Neural cell (in vitro differentiated cells): ENCODE results near the gene EML4. TPM values are rescaled to one million over a fixed set of nuclear protein-coding genes. Genes with fewer than 3 reads are reported as not detected.

Source experiments
- H2AFZ ChIP-seq: fragments of 200-600, 300-800 bp; sonication (generic), shearing (Covaris generic); 2 replicates; pipeline ENCODE4 v1.6.0; 2014; ENCODE audit warnings: low read depth, mild to moderate bottlenecking, antibody characterized with exemption, low read length, moderate library complexity
- H3F3A ChIP-seq: fragments of 200-600 bp; shearing (Covaris generic); 2 replicates; pipeline ENCODE4 v1.6.1; 2016; ENCODE audit warnings: mild to moderate bottlenecking, moderate library complexity, mixed read lengths, antibody characterized with exemption, low read length; ENCODE audit not compliant: insufficient read depth, poor library complexity, severe bottlenecking
- H3K27ac ChIP-seq: fragments of 200-600, 300-800 bp; sonication (generic), shearing (Covaris generic); 2 replicates; pipeline ENCODE4 v1.5.1; 2014; ENCODE audit warnings: mild to moderate bottlenecking, low read length, moderate library complexity
- H3K27me3 ChIP-seq: fragments of 300-800, 200-600 bp; sonication (generic), shearing (Covaris generic); 2 replicates; pipeline ENCODE4 v1.6.0; 2014; ENCODE audit warnings: mild to moderate bottlenecking, low read depth, low read length, moderate library complexity; ENCODE audit not compliant: insufficient read depth
- H3K36me3 ChIP-seq: fragments of 300-800, 200-600 bp; sonication (generic), shearing (Covaris generic); 2 replicates; pipeline ENCODE4 v1.5.1; 2014; ENCODE audit warnings: mild to moderate bottlenecking, antibody characterized with exemption, low read length, moderate library complexity; ENCODE audit not compliant: insufficient read depth
- H3K4me2 ChIP-seq: fragments of 300-800, 200-600 bp; sonication (generic), shearing (Covaris generic); 2 replicates; pipeline ENCODE4 v1.6.0; 2014; ENCODE audit warnings: mild to moderate bottlenecking, low read length
- H3K4me3 ChIP-seq: fragments of 300-800, 200-600 bp; sonication (generic), shearing (Covaris generic); 2 replicates; pipeline ENCODE4 v1.5.1; 2014; ENCODE audit warnings: mild to moderate bottlenecking, low read length, moderate library complexity
- H3K79me2 ChIP-seq: fragments of 200-600 bp; shearing (Covaris generic); replicated peaks from 2 replicates; pipeline ENCODE4 v1.6.0; 2014; ENCODE audit warnings: mild to moderate bottlenecking, low read length, moderate library complexity; ENCODE audit not compliant: insufficient read depth
- H3K9ac ChIP-seq: fragments of 300-800, 200-600 bp; sonication (generic), shearing (Covaris generic); 2 replicates; pipeline ENCODE4 v1.6.1; 2016; ENCODE audit warnings: mild to moderate bottlenecking, low read length, mixed read lengths
- H3K9me2 ChIP-seq: fragments of 200-600 bp; shearing (Covaris generic); 2 replicates; pipeline ENCODE4 v1.6.1; 2016; ENCODE audit warnings: mild to moderate bottlenecking, low read length, mixed read lengths; ENCODE audit not compliant: insufficient read depth
- H3K9me3 ChIP-seq: fragments of 200-600, 300-800 bp; sonication (generic), shearing (Covaris generic); 2 replicates; pipeline ENCODE4 v1.6.1; 2016; ENCODE audit warnings: mild to moderate bottlenecking, mixed run types, low read length, moderate library complexity, mixed read lengths
- H4K20me1 ChIP-seq: fragments of 200-600 bp; shearing (Covaris generic); 2 replicates; pipeline ENCODE4 v1.6.1; 2016; ENCODE audit warnings: mild to moderate bottlenecking, mixed run types; ENCODE audit not compliant: insufficient read depth
- CTCF ChIP-seq: fragments of 450-650 bp; IDR thresholded peaks from 2 replicates; pipeline ENCODE4 v1.5.1; 2014; ENCODE audit warnings: antibody characterized with exemption, mild to moderate bottlenecking, moderate library complexity; ENCODE audit not compliant: poor library complexity, severe bottlenecking
- EP300 ChIP-seq: fragments of 450-650 bp; conservative IDR thresholded peaks from 2 replicates; pipeline ENCODE4 v1.6.1; 2014; ENCODE audit warnings: antibody characterized with exemption, mild to moderate bottlenecking, moderate library complexity; ENCODE audit not compliant: poor library complexity, severe bottlenecking
- EZH2 ChIP-seq: fragments of 200-600, 300-800 bp; shearing (Covaris generic), sonication (generic); IDR thresholded peaks from 2 replicates; pipeline ENCODE4 v1.6.1; 2014; ENCODE audit warnings: antibody characterized with exemption, low read length, borderline replicate concordance, mild to moderate bottlenecking; ENCODE audit not compliant: insufficient read depth, poor library complexity, severe bottlenecking
- MXI1 ChIP-seq: fragments of 450-650 bp; conservative IDR thresholded peaks from 2 replicates; pipeline ENCODE4 v1.6.1; 2014; ENCODE audit warnings: antibody characterized with exemption, mild to moderate bottlenecking; ENCODE audit not compliant: poor library complexity, severe bottlenecking
- POLR2AphosphoS5 ChIP-seq: IDR thresholded peaks from 2 replicates; pipeline ENCODE4 v1.6.1; 2012
- RAD21 ChIP-seq: fragments of 450-650 bp; conservative IDR thresholded peaks from 2 replicates; pipeline ENCODE4 v1.6.1; 2014; ENCODE audit warnings: antibody characterized with exemption, mild to moderate bottlenecking, moderate library complexity
- REST ChIP-seq: IDR thresholded peaks from 2 replicates; pipeline ENCODE4 v1.6.1; 2012; ENCODE audit warnings: borderline replicate concordance
- SMC3 ChIP-seq: fragments of 450-650 bp; conservative IDR thresholded peaks from 2 replicates; pipeline ENCODE4 v1.6.1; 2014; ENCODE audit warnings: antibody characterized with exemption, mild to moderate bottlenecking, moderate library complexity; ENCODE audit not compliant: poor library complexity
- TAF1 ChIP-seq: IDR thresholded peaks from 2 replicates; pipeline ENCODE4 v1.6.1; 2012; ENCODE audit warnings: low read depth
- polyA plus RNA-seq: library from polyadenylated mRNA; depleted of rRNA; stranded (reverse); fragments of >200 nt; gene quantifications from 2 replicates; pipeline ENCODE4 v1.2.3, GENCODE V29; 2014

The EML4 gene
- polyA plus RNA-seq, 1 donor from 2014 or later = 33.9 TPM

GRCh38 chr2:42138163-42139015 is 30.8 kb upstream of the EML4 start:
- Histone ChIP-seq H3F3A (no peaks in the 10 kb centered on the region), H3K9me2 (no peaks in the 10 kb centered on the region), H3K4me3 (no peak overlapping the region), H3K27ac (no peak overlapping the region), H3K9ac (no peak overlapping the region), H3K36me3 (no peaks in the 10 kb centered on the region), H2AFZ (no peak overlapping the region), H3K9me3 (no peaks in the 10 kb centered on the region), H3K79me2 (no peaks in the 10 kb centered on the region), H3K27me3 (no peaks in the 10 kb centered on the region), H4K20me1 (no peaks in the 10 kb centered on the region), H3K4me2 (no peak overlapping the region)
- TF ChIP-seq EP300 (no peak), RAD21 (no peak), MXI1 (no peak), POLR2AphosphoS5 (no peak), EZH2 (no peak), SMC3 (no peak), CTCF (no peak), REST (no peak), TAF1 (no peak)

- Histone ChIP-seq H3K9me2 (no peaks in the 10 kb centered on the region), H2AFZ (no peak overlapping the region), H3K4me3 (no peak overlapping the region), H3K9ac (no peak overlapping the region), H3K9me3 (no peaks in the 10 kb centered on the region), H3F3A (no peaks in the 10 kb centered on the region), H3K4me2 (no peak overlapping the region), H3K27ac (no peak overlapping the region), H3K27me3 (no peaks in the 10 kb centered on the region), H4K20me1 (no peaks in the 10 kb centered on the region), H3K36me3 (no peaks in the 10 kb centered on the region), H3K79me2 (no peaks in the 10 kb centered on the region)
- no peak for TF ChIP-seq RAD21
- no peak for TF ChIP-seq EP300
- no peak for TF ChIP-seq TAF1
- TF ChIP-seq REST = no peak
- no peak for TF ChIP-seq POLR2AphosphoS5
- no peak for TF ChIP-seq CTCF
- no peak for TF ChIP-seq MXI1
- TF ChIP-seq EZH2 = no peak
- no peak for TF ChIP-seq SMC3
These were observed 30.1 kb upstream of the EML4 start for GRCh38 chr2:42139101-42139500.
